Measurements from ENCODE around the gene MRE11.
"Not testable (repeated sequence)": the region's sequence is repeated elsewhere in the genome, so short reads cannot be mapped to it uniquely, and the experiment has no call there.

Gene MRE11

GRCh38 chr11:94493281-94494125 lies at the start of gene MRE11, which contains the start of gene ANKRD49:
Gene MRE11 (minus strand): TSS chr11:94493844. CDS start chr11:94492801, 1,043 bp downstream.
Gene ANKRD49 (plus strand): TSS chr11:94493984. CDS start chr11:94496694, 2,710 bp downstream.
- peak; percentile 97 for DNase-seq

- no peak for DNase-seq
Observed at GRCh38 chr11:94539420-94539819, 45.8 kb upstream of the MRE11 start.

- DNase-seq: no peak
Observed at GRCh38 chr11:94537031-94537600, 43.5 kb upstream of the MRE11 start.

GRCh38 chr11:94536386-94536785 lies 42.7 kb upstream of the MRE11 start:
- DNase-seq: no peak

GRCh38 chr11:94533696-94534630 lies 40.3 kb upstream of the MRE11 start:
- no peak for DNase-seq

- DNase-seq: no peak
Observed at GRCh38 chr11:94533206-94533605, 39.6 kb upstream of the MRE11 start.

- DNase-seq: no peak
Observed at GRCh38 chr11:94532211-94532610, 38.6 kb upstream of the MRE11 start.

- DNase-seq: no peak
Observed at GRCh38 chr11:94528551-94528950, 34.9 kb upstream of the MRE11 start.

GRCh38 chr11:94526645-94527438 lies 33.2 kb upstream of the MRE11 start:
- DNase-seq: no peak

- no peak for DNase-seq
Observed at GRCh38 chr11:94525546-94526324, 32.1 kb upstream of the MRE11 start.

GRCh38 chr11:94524341-94524740 lies 30.7 kb upstream of the MRE11 start:
- no peak for DNase-seq

GRCh38 chr11:94521684-94522083 lies 28.0 kb upstream of the MRE11 start:
- no peak for DNase-seq

- no peak for DNase-seq
Observed at GRCh38 chr11:94519478-94520084, 25.9 kb upstream of the MRE11 start.

GRCh38 chr11:94518300-94518699 lies 24.7 kb upstream of the MRE11 start:
- DNase-seq: no peak

- no peak for DNase-seq
Observed at GRCh38 chr11:94516725-94517124, 23.1 kb upstream of the MRE11 start.

- no peak for DNase-seq
Observed at GRCh38 chr11:94515398-94515797, 21.8 kb upstream of the MRE11 start.

- DNase-seq: no peak
Observed at GRCh38 chr11:94513091-94513490, 19.4 kb upstream of the MRE11 start.

GRCh38 chr11:94511932-94512781 lies 18.5 kb upstream of the MRE11 start, which contains the start of gene C11orf97:
Gene C11orf97 (plus strand): TSS chr11:94512461. CDS start chr11:94512529, 68 bp downstream.
- DNase-seq: peak; percentile 49

- DNase-seq: no peak
Observed at GRCh38 chr11:94507485-94507884, 13.8 kb upstream of the MRE11 start.

- DNase-seq: not testable (repeated sequence)
Observed at GRCh38 chr11:94506513-94506912, 12.9 kb upstream of the MRE11 start.
